NCI-H1048 (cell line): ENCODE measurements around the gene JAGN1.
"Not testable (repeated sequence)": the region's sequence is repeated elsewhere in the genome, so short reads cannot be mapped to it uniquely, and the experiment has no call there.

ENCODE experiments used
- DNase-seq: peaks from one replicate; lab custom pipeline; 2025; lab: John Stamatoyannopoulos, UW

JAGN1 gene

GRCh38 chr3:9918261-9919038 lies 28.0 kb downstream of the JAGN1 start:
- DNase-seq: no peak

GRCh38 chr3:9928158-9928557 lies 37.7 kb downstream of the JAGN1 start:
- DNase-seq: no peak

GRCh38 chr3:9930804-9931418 lies 40.5 kb downstream of the JAGN1 start:
- no peak for DNase-seq

- no peak for DNase-seq
Measured at GRCh38 chr3:9932535-9932842, 42.1 kb downstream of the JAGN1 start.

GRCh38 chr3:9932843-9933560 lies 42.6 kb downstream of the JAGN1 start:
- DNase-seq: peak; percentile 63

GRCh38 chr3:9933561-9934234 lies 43.3 kb downstream of the JAGN1 start, which contains the start of gene CRELD1:
Gene CRELD1, plus strand, starts transcription at chr3:9933834. Its CDS starts 605 bp downstream, at chr3:9934439.
- DNase-seq: peak; percentile 93

- no peak for DNase-seq
Measured at GRCh38 chr3:9934235-9934621, 43.8 kb downstream of the JAGN1 start.

GRCh38 chr3:9934993-9935392 lies 44.6 kb downstream of the JAGN1 start:
- no peak for DNase-seq

- no peak for DNase-seq
Measured at GRCh38 chr3:9935966-9936510, 45.6 kb downstream of the JAGN1 start.

- no peak for DNase-seq
Measured at GRCh38 chr3:9937486-9938238, 47.3 kb downstream of the JAGN1 start.

- DNase-seq: no peak
Measured at GRCh38 chr3:9938966-9939365, 48.6 kb downstream of the JAGN1 start.

- DNase-seq: not testable (repeated sequence)
Measured at GRCh38 chr3:9939906-9940305, 49.5 kb downstream of the JAGN1 start.

- no peak for DNase-seq
Measured at GRCh38 chr3:9940746-9941145, 50.3 kb downstream of the JAGN1 start.

- DNase-seq: no peak
Measured at GRCh38 chr3:9942164-9942563, 51.8 kb downstream of the JAGN1 start.

- no peak for DNase-seq
Measured at GRCh38 chr3:9942934-9943690, 52.7 kb downstream of the JAGN1 start.
